ENCODE measurements around the gene MCM6.

- TF ChIP-seq ZFP3 (CRISPR knock-in tag; IDR thresholded peaks at IDR 0.05): no peak
- TF ChIP-seq RARB (CRISPR knock-in tag; IDR thresholded peaks at IDR 0.05): no peak
- TF ChIP-seq CREB5 (CRISPR knock-in tag; IDR thresholded peaks at IDR 0.05; ENCODE audit: low read depth): no peak
- TF ChIP-seq CSRNP3 (CRISPR knock-in tag; IDR thresholded peaks at IDR 0.05): no peak
- TF ChIP-seq TCF4 (CRISPR knock-in tag; IDR thresholded peaks at IDR 0.05; ENCODE audit: borderline replicate concordance): no peak
- TF ChIP-seq BACH2 (CRISPR knock-in tag; IDR thresholded peaks at IDR 0.05; ENCODE audit: borderline replicate concordance): no peak
- TF ChIP-seq ARNTL (CRISPR knock-in tag; IDR thresholded peaks at IDR 0.05; ENCODE audit: borderline replicate concordance, low read depth): no peak
These were observed 18.7 kb upstream of the MCM6 start for GRCh38 chr2:135894930-135895329.
